K562 (cell line): ENCODE data around the gene PTGES3L. TPM values are rescaled to one million over a fixed set of nuclear protein-coding genes. Genes with fewer than 3 reads are reported as not detected.
A peak's percentile ranks its signal among the peaks of the same experiment; 100 is the strongest.

Source experiments
- DPF2 ChIP-seq: fragments of 450-650 bp; IDR thresholded peaks from 2 replicates; pipeline ENCODE4 v1.6.1; 2016
- E2F1 ChIP-seq: sonication (generic); formaldehyde crosslinking; IDR thresholded peaks from 2 replicates; pipeline ENCODE4 v1.8.1; 2023; ENCODE audit warnings: mild to moderate bottlenecking, missing genetic modification reagents, moderate library complexity
- ILF3 ChIP-seq: fragments of 450-650 bp; IDR thresholded peaks from 2 replicates; pipeline ENCODE4 v1.6.1; 2018; ENCODE audit warnings: antibody characterized with exemption, mild to moderate bottlenecking, moderate library complexity, borderline replicate concordance
- MAFG ChIP-seq: fragments of 450-650 bp; conservative IDR thresholded peaks from 2 replicates; pipeline ENCODE4 v1.6.1; 2016; ENCODE audit warnings: missing genetic modification characterization, missing compliant biosample characterization
- MYNN ChIP-seq, 2 experiments: sonication (generic); formaldehyde crosslinking in 1 of 2; IDR thresholded peaks; 2 replicates each; pipeline versions ENCODE4 v1.5.0 to v1.6.1; 2016 to 2020; ENCODE audit warnings: antibody characterized with exemption in 1 of 2, missing genetic modification reagents in 1 of 2
- POLR2B ChIP-seq: fragments of 450-650 bp; IDR thresholded peaks from 2 replicates; pipeline ENCODE4 v1.6.1; 2018; ENCODE audit warnings: low read depth; ENCODE audit not compliant: partially characterized antibody
- POLR3G ChIP-seq: IDR thresholded peaks from 2 replicates; pipeline ENCODE4 v1.6.1; 2011; ENCODE audit not compliant: insufficient read length, insufficient replicate concordance; ENCODE audit errors: extremely low read depth
- SOX6 ChIP-seq: fragments of 450-650 bp; IDR thresholded peaks from 2 replicates; pipeline ENCODE4 v1.6.1; 2014; ENCODE audit warnings: mild to moderate bottlenecking
- THAP7 ChIP-seq: fragments of 250-450 bp; sonication (Bioruptor Pico); IDR thresholded peaks from 2 replicates; pipeline ENCODE4 v1.5.0; 2021
- ZBTB40 ChIP-seq, 2 experiments: fragments of 450-650 bp in 1 of 2; sonication (generic) in 1 of 2; formaldehyde crosslinking in 1 of 2; IDR thresholded peaks; 2 replicates each; pipeline versions ENCODE4 v1.7.1 to v1.9.0; 2016 to 2022; ENCODE audit warnings: inconsistent platforms in 1 of 2, mild to moderate bottlenecking in 1 of 2, missing genetic modification reagents in 1 of 2
- ZNF124 ChIP-seq: sonication (generic); formaldehyde crosslinking; IDR thresholded peaks from 2 replicates; pipeline ENCODE4 v1.8.1; 2022; ENCODE audit warnings: missing genetic modification reagents
- ZNF184 ChIP-seq: sonication (generic); formaldehyde crosslinking; IDR thresholded peaks from 2 replicates; pipeline ENCODE4 v1.5.0; 2020; ENCODE audit warnings: missing genetic modification reagents
- ZNF445 ChIP-seq: fragments of 250-450 bp; sonication (Bioruptor Pico); IDR thresholded peaks from 2 replicates; pipeline ENCODE4 v1.4.0; 2020; ENCODE audit warnings: low read depth, mild to moderate bottlenecking, moderate library complexity
- ZNF699 ChIP-seq: fragments of 250-450 bp; sonication (Bioruptor Pico); IDR thresholded peaks from 2 replicates; pipeline ENCODE4 v1.8.0; 2021; ENCODE audit warnings: mild to moderate bottlenecking, moderate library complexity; ENCODE audit not compliant: insufficient replicate concordance
- ZNF79 ChIP-seq: fragments of 250-450 bp; sonication (Bioruptor Pico); IDR thresholded peaks from 2 replicates; pipeline ENCODE4 v1.4.0; 2020; ENCODE audit warnings: low read depth, mild to moderate bottlenecking, moderate library complexity
- polyA plus RNA-seq, 8 experiments: library from polyadenylated mRNA; depleted of rRNA in 4 of 8; stranded (reverse) in 5 of 8; unstranded in 3 of 8; fragments of >200 nt; fragmentation: Nextera tagmentation in 2 of 8; fragmentation: Illumina TruSeq in 1 of 8; extraction: Ambion mirVana in 2 of 8; extraction: Trizol in 1 of 8; gene quantifications; 2 replicates each; pipeline versions ENCODE4 v1.2.1 to v1.2.3, GENCODE V29; 2011 to 2014; ENCODE audit warnings: inconsistent platforms in 1 of 8, missing spikeins in 1 of 8
- total RNA-seq, 7 experiments: library from RNA; depleted of rRNA in 6 of 7; stranded (reverse); fragments of >200 nt in 6 of 7; fragmentation: Illumina TruSeq in 2 of 7; extraction: Trizol in 2 of 7; gene quantifications; 2 replicates each; pipeline versions ENCODE4 v1.2.1 to v1.2.3, GENCODE V29; 2011 to 2021; ENCODE audit warnings: low replicate concordance in 1 of 7

Gene PTGES3L
- total and polyA plus RNA-seq, 9 of the 15 experiments (the other 6 are each of a cell fraction or from before 2014, with no cell fraction given), result 6.0 to 16.0 (median 9.6) TPM

- TF ChIP-seq ZBTB40 (IDR thresholded peaks at IDR 0.05) (peak; percentile 38; the same call in 1 of the 2 replicates), ZBTB40 (CRISPR knock-in tag; IDR thresholded peaks at IDR 0.05) (no peak), ZNF124 (CRISPR knock-in tag) (no peak), ZNF79 (CRISPR knock-in tag) (no peak), POLR2B (peak; percentile 95), THAP7 (CRISPR knock-in tag) (no peak), POLR3G (no peak), E2F1 (CRISPR knock-in tag) (no peak), DPF2 (no peak), MAFG (tag) (no peak), ZNF184 (CRISPR knock-in tag) (no peak), ILF3 (no peak), ZNF445 (CRISPR knock-in tag) (no peak), MYNN (IDR thresholded peaks at IDR 0.05) (peak; percentile 17; the same call in 1 of the 2 replicates), MYNN (CRISPR knock-in tag; IDR thresholded peaks at IDR 0.05) (no peak), ZNF699 (no peak), SOX6 (no peak; the same call in 1 of the 2 replicates)
These were observed 15.5 kb downstream of the PTGES3L start, which contains the start of gene AARSD1 (continued) for GRCh38 chr17:42964161-42964932.
